Anterior cingulate cortex (tissue), 58 donors: ENCODE data around the gene FOXO3.

Experiments
- DNase-seq, 58 donors: peaks; one replicate each; lab custom pipeline; 2025; lab: John Stamatoyannopoulos, UW

Gene FOXO3

DNA sequence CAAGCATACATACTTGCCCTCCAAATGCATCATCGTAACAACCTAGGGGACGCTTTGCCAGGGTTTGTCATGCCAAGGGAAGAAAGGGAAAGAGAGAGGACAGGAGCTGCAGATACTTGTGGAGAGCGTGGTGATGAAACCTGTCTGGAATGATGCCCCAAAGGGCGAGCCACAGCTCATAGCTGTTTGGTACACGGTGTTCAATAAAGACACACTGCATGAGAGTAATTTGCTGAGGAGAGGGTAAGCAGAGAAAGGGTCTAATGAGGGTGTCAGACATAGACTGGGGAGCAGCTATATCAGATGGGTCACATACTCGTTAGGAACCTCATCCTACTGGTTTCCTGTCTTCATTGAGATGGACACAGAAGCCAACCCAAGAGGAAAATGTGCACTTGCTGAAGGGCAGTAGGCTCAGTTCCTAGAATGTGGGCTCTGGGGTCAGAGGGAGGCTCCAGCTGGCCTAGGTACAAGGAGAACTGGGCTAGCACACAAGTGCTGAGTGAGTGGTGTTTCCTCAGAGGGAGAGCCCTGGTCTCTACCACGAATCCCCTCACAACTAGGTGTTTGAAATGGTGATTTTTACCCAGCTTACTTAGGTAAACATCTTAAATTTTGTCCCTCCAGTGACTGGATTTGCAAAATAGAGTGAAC, 5.2 kb upstream of the FOXO3 start:
- no peak for DNase-seq

DNA sequence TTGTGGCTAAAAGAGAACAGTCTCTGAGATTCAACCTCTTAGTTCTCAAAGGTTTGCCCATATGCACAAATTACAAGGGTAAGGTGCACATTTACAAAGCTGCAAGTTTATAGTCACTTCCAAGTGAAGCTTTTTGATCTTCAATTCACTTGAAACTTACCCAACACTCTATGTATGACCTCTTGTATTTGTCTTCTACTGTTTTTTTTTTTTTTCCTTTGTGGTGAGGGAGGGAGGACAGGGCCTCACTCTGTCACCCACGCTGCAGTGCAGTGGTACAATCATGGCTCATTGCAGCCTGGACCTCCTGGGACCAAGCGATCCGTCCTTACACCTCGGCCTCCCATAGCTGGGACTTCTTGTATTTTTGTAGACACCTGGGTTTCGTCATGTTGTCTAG, 4.5 kb upstream of the FOXO3 start:
- no peak for DNase-seq

DNA sequence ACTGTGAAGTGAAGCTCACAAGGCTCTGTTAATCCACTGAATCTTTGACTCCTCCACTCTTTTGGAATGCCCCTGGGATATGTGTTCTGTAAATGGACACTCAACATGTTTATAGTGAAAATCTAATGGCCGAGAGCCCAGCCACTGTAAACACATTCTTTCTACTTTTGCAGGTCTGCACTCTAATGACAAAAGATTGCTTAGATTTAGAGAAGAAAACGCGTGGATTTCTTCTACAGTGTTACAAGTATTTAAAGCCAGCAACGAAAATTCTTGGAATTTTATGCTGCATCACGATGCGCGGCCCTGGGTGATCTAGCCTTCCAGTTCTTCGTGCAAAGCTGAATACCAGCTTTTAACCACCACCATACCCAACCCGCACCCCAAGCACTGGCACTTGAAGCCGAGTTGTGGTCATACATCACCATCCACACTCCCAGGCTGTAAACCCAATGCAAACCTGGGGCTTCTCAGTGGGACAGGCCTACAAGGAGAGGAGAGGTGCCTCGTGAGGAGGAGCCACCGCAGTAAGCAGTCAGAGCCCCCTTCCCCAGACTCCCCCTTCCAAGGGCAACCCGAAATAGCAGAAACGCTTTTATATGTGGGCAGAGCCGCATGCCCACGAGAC, 3.7 kb upstream of the FOXO3 start:
- peak in 7 of 58 donors; percentile 21 to 62 (median 45) for DNase-seq

DNA sequence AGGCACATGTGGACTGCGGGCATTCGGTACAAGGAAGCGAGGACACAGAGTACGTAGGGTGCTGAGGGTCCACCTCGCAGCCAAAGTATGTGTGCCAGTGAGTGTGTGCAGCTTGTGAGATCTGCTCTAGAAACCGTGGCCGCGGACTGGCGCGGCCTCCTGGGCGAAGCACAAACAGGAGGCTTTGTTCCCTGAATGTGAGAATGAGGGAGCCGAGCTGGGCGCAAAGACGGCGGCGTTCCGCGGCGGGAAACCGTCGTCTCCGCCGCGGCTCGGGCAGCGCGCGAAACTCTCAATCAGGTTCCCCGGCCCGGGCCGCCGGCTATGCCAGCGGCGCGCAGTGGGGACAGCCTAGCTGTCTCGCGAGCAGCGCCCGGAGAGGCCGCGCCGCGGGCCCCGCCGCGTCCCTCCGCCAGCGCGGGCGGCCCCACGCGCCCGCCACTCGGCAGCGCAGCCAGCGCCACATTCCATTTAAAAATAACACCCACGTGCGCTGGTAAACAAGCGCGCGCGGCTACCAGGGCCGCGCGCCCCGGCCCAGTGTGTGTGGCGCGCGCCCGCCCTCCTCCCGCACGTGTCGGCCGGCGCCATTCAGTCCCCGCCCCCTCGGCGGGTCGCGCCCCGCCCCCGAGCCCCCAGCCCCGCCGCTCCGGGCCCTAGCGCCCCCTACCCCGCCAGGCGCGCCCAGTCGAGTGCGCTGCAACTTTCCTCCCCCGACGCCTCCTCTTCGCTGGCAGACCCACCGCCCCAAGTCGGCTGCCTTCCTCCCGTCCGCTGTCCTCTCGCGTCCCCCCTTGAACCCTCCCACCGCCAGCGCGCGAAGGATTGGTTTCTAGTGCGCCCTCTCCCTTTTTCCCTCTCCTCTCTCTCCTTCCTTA, 3.0 kb upstream of the FOXO3 start:
- peak in 49 of 58 donors; percentile 57 to 95 (median 85) for DNase-seq

DNA sequence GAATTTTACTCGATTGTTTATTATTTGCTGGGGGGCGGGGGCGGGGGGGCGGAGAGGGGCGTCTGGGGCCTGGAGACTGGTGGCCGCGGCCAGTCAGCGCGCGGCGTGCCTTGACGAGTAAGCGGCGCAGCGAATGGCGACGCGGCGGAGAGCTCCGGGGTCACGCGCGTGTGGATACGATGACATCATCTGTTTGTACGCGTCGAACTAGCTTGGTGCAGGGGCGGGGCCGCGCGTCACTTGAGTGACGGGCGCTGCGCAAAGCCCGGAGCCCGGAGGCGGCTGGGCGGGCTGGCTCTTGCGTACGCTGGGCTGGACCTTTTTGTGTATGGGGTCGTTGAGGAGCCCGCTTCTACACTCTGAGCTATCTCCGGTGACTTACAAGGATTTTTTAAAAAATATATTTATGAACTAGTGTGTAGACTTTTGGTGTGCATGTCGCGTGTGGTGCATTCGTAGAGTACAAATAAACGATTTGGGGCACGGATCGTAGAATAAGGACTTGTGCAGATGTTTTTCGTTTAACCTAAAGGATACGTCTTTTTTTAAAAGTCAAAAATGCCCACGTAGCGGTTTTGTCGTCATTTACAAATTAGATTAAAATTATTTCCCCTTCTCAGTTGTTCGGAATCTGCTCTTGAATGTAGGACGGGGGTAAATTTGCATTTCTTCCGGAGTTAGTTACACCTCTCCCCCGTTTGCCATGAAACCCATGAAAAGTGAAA, 2.2 kb upstream of the FOXO3 start:
- peak; percentile 80 to 99 (median 98) for DNase-seq

DNA sequence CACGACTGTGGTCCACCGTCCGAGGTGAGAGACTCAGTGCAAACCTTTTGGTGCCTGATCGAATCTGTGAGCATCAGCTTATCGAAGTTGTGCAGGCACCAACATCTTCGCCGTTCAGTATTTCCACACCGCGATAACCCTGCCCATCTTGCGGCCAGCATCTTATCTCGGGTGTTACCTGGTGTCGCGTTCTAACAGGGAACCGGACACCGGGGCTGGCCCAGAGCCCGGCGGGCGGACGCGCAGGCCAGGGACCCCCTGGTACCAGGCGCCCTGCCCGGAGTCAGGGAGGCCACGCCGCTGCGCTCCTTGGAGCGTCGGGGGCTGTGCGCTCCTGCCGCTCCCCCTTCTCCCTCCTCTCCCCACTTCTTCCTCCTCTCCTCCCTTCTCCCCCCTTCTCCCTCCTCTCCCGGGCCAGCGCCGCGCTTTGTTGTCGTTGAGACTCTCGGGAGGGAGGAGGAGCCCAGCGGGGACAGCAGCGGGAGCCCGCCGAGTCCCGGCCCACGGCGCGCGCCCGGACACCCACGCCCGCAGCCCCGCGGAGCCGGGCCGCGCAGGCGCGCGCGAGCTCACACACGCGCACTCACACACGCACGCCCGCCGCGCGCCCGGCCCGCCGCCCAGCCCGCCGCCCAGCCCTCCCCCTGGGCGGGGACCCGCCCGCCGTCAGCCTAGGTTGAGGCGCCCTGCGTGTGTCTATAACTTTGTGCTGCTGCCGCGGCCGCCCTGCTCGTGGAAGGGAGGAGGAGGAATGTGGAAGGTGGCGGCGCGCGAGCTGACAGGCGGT, 1.4 kb upstream of the FOXO3 start:
- DNase-seq = peak; percentile 56 to 99 (median 93)

DNA sequence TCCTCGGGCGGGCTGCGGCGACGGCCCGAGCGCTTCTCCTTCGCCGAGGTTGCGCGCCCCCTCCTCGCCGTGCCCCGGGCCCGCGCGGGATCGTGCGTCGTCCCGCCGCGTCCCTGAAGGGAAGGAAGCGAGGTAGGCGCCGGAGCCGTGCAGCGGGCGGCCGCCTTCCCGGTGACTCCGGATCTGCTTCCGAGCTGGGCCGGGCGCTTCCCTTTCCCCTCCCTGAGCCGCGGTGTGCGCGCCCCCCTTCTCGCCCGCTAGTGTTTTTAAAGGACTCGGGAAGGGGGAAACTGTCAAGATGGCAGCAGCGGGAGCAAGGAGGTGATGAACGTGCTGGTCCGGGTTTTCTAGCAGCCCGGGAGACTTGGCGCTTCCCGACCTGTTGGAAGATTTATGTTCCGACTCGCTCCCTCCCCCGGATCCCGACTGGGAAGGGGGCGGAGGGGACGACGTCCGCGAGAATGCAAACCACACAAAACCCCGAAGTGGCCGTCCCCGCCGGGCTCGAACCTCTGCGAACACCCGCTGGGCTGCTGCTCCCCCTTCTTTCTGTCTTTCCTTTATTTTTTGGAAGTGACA, 744 bp upstream of the FOXO3 start:
- peak in 41 of 58 donors; percentile 35 to 89 (median 72) for DNase-seq

DNA sequence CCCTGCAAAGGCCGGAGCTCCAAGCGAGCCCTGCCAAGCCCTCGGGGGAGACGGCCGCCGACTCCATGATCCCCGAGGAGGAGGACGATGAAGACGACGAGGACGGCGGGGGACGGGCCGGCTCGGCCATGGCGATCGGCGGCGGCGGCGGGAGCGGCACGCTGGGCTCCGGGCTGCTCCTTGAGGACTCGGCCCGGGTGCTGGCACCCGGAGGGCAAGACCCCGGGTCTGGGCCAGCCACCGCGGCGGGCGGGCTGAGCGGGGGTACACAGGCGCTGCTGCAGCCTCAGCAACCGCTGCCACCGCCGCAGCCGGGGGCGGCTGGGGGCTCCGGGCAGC, 561 bp downstream of the FOXO3 start:
- peak in 2 of 58 donors; percentile 34 to 41 for DNase-seq

DNA sequence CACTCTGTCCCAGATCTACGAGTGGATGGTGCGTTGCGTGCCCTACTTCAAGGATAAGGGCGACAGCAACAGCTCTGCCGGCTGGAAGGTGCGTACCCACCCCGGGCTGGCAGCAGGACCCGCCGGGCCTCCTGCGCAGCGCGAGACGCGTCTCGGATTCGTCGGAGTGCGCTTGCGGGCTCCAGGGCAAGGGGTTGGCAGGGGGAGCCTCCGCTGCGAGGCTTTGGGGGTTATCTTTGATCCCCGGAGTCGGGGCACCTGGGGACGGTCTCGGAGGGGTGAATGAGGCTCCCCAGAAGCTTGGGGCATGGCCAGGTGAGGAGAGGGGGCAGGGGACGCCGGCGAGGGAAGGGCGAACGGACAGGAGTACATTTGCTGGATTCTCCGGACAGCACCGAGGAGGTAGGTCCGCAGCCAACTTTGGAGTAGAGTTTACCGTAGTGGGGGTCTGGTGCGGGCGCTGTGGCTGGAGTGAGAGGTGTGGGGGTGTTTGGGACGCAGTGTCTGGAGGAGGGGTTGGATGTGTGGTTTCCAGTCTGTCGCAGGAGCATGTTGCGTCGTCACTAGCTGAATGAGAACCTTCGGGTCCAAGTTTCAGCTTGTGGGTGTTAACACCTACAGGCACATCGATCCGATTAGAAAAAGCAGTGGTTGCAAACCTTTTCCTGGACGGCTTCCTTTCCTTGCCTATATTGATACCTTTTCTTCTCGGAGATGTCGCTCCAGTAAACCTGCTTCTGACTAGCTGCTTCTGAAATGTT, 1.2 kb downstream of the FOXO3 start:
- peak in 10 of 58 donors; percentile 4 to 45 (median 30) for DNase-seq

DNA sequence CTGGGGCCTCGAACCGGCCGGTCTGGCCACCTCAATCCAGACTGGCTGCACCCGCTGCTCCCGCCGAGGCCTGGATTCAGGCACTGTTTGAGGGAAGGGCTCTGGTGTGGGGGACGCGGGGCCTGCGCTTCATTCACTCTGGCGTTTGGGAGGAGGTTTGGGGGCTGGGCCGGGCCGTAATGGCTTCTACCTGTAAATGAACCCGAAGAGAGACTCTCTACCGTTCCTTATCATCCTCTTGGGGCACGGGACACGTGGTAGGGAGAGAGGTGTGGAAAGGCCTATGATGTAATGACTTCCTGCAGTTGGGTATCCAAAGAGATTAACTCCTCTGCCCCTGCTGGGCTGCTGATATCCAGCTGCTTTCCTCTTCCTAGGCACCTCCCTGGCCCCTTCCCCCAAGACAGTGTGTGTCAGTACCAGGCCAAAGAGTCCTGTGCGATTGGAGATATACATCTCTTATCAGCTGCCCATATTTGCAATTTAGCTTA, 1.8 kb downstream of the FOXO3 start:
- DNase-seq = peak in 42 of 58 donors; percentile 7 to 63 (median 25)

DNA sequence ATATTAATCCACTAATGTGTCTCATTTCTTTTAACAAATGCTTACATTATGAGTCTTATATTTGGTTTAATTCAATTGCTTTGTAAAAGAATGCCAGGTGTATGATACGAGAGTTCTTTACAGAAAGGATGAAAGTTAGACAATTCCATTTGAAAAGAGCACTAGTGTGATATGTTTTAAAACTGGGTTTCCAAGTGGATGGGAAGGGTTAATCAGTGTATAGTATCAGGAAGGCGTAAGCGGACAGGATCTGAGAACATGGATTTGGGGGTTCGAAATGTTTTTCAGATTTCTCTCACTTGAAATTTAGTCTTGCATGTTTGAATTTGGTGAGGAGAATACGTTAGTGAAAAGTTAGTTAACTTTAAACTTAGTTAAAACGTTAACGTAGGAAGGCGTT, 2.6 kb downstream of the FOXO3 start:
- no peak for DNase-seq

DNA sequence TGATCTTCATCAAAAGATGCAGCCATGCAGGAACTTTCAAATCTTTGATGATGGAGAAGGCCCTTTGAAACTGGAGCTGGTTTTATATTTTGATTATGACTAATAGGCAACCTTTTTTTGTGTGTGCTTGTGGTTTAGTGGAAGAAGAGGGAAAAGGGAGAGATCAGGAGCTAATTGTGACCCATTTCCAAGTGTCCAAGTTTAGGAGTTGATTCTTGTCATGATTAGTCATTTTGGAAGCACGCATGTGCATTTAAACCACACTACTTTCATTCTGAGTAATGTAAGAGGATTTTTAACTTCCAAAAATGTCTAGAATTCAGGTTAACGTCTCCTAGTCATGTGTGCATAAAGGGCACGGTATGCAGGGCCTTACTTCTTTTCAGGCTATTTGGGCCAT, 3.5 kb downstream of the FOXO3 start:
- DNase-seq = no peak

DNA sequence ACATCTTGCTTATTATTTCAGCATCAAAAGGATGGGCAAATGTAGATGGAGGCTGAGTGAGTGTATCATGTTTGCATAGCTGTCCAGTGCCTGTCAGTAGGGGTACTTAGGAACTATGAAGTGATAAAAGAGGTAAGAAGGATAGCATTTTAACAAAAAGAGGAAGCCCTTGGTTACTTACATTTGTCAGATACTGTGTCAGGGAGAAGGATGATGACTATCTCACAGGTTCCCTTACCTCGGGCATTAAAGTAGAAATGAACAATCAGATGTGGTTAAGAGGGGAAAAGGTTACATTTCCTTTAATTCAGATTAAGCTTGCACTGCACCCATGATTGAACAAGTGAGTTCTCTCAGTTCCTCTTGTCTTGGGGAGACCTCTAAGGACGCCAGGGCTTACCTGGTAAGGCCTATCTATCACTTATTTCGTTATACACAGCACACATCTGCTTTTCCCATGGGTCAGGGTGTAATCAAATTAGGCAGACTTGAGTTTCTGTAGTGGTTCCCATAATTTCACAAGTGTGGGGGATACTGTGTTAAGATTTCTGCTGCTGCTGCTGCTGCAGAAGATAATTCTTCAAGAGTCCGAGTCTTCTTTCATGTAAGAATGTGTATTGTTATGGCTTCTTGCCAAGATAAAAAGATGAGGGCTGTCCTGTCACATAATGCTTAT, 4.5 kb downstream of the FOXO3 start:
- no peak for DNase-seq

DNA sequence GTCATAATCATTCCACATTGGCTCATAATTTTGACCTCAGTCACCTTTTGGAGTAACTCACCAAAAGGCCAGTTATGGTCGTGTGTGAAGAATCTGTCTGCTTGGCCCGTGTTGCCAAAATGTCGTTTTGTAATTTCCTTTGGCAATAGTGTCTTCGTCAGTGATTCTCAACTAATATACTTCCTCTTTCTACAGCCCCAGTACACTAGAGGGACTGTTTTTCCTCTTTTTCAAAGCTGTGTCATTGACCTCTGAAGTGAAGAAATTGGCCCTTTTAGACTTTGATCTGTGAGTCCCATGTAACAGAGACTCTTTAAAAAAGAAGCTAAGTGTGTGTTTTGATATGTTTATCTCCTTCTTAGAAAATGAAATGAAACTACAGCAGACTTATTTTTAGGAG, 5.2 kb downstream of the FOXO3 start:
- peak in 1 of 58 donors; percentile 54 for DNase-seq

DNA sequence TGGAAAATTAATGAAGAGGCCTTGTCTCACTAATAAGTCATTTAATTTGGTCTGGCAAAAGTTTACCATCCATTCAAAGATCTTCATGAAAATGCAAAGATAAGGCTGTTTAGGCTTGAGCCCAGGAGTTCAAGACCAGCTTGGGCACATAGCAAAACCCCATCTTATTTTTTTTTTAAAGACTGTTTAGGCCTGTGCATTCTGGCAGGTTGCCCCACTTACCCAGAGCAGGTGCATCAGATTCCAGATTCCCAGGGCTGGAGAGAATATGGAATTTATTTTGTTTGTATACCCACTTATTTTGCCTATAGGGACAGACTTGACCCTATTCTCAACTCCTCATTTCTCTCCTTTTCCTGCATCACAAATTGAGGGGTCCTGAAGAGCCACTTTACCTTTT, 5.7 kb downstream of the FOXO3 start:
- no peak for DNase-seq

DNA sequence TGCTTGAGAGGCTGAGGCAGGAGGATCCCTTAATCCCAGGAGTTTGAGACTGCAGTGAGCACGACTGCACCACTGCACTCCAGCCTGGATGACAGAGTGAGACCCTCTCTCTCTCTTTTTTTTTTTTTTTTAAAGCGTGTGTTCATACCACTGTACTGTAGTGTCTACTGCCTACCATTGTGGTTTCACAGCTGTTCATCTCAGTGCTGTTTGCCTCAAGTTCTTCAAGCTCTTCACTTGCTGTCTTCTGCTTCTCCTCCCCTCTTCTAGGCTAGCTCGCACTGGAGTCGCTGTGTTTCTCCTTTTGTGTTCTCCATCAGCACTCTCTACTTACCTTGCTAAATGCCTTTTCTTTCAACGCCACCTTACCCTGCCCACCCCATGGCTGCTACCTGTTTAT, 7.4 kb downstream of the FOXO3 start:
- DNase-seq = no peak

DNA sequence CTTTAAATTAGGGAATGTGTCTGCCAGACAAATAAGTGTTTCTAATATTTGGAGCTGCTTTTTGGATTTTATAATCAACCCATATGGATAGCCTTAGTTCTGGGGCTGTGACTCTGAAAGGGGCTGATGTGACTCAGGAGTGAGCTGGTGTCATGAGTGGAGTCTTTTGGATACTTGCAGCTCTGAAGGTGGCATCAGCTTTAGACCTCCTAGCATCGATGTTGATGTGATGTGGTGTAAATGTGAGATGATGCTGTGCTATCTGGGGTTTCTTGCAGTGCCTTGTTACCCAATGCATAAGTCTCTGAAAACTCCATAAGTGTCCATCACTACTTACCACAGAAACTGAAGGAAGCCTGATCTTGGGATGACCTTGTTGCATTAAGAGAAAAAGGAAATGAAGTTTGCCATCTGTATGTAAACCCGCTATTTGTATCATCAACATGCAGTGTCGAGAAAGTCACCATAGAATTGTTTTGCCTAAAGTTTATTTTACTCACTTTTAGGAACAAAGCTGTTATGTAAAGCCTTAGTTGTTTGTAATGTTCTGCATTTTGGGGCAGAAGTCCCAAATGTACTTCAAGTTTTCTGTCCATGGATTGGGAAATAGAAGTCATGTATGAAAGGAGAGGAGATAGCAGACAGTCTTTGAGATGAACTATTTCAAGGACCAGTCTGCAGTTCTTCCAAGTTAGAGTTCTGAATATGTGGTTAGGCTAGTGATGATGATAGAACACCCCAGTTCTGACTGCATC, 8.0 kb downstream of the FOXO3 start:
- DNase-seq = no peak
